Measurements from ENCODE around the gene HNRNPL.

GRCh38 chr19:38867171-38867780, 17.5 kb upstream of the HNRNPL start:
- TF ChIP-seq TAF1 (IDR thresholded peaks at IDR 0.05; ENCODE audit: low read depth, low read length) (no peak), SPI1 (IDR thresholded peaks at IDR 0.05; ENCODE audit: low read depth, low read length) (no peak), POLR2A (IDR thresholded peaks at IDR 0.05; ENCODE audit: low read depth, low read length) (no peak), POLR2AphosphoS5 (IDR thresholded peaks at IDR 0.05; ENCODE audit: low read depth, low read length) (no peak), POU2F2 (IDR thresholded peaks at IDR 0.05; ENCODE audit: low read depth, low read length) (no peak)

All from GM12891 (cell line).